PFSK-1 (cell line): ENCODE data around the gene RPUSD1.

ENCODE experiments used
- FOXP2 ChIP-seq: optimal IDR thresholded peaks from 2 replicates; pipeline ENCODE3; 2011; ENCODE audit warnings: borderline replicate concordance, control low read depth, inconsistent platforms; ENCODE audit not compliant: insufficient read depth; ENCODE audit errors: extremely low read length, extremely low read depth
- POLR2AphosphoS5 ChIP-seq: IDR thresholded peaks from 2 replicates; pipeline ENCODE4 v1.6.1; 2012; ENCODE audit warnings: low read depth, mild to moderate bottlenecking, control low read depth, low read length, moderate library complexity
- SIN3A ChIP-seq: IDR thresholded peaks from 2 replicates; pipeline ENCODE4 v1.6.1; 2012; ENCODE audit warnings: mild to moderate bottlenecking, low read length, moderate library complexity, borderline replicate concordance; ENCODE audit not compliant: insufficient read depth
- TAF1 ChIP-seq: IDR thresholded peaks from 2 replicates; pipeline ENCODE4 v1.6.1; 2012; ENCODE audit warnings: low read length, control low read depth, borderline replicate concordance; ENCODE audit not compliant: insufficient read depth
- TF ChIP-seq, protein P1 (sequence below), 2 experiments: IDR thresholded peaks; 2 replicates each; pipeline versions ENCODE4 v1.6.1 to v1.8.0; 2011 to 2012; ENCODE audit warnings: low read depth in 2 of 2, low read length in 2 of 2, control low read depth in 1 of 2, inconsistent platforms in 1 of 2, mild to moderate bottlenecking in 1 of 2, moderate library complexity in 1 of 2; ENCODE audit not compliant: insufficient read depth in 1 of 2

The RPUSD1 gene

GRCh38 chr16:788399-789126, 382 bp upstream of the RPUSD1 start, which contains the start of gene CHTF18:
CHTF18 (plus strand) TSS chr16:788620; CDS start chr16:788685, 65 bp downstream.
- peak; percentile 35; the same call in 1 of the 2 replicates for TF ChIP-seq TAF1
- TF ChIP-seq POLR2AphosphoS5, result no peak

DNA sequence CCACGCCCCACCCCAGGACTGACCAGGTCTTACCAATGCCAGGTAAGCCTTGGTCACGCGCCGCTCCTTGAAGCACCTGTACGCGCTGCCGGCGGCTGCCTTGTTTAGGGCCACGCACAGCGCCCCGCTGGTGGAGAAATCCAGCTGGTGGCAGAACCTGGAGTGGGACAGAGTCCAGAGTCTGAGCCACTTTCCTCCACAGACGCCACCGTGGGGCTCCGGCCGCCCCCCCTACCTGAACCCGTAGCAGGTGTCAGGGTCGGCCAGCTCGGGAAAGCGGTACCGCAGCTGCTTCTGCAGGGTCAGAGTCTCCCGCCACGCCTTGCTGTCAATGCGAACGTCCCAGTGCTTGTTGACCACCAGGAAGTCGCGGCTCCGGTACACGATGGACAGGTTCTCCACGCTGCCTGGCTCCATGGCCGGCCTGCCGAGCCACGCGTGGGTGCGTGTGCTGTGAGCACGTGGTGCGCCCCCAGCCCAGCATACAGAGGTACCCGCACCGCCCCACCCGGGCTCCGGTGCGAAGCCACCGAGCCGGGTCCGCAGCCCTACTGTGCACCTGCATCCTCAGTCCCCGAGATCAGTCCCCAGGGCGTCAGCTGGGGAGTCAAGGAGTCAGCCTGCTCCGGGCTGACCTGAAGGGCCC, 737 bp downstream of the RPUSD1 start:
- TF ChIP-seq SIN3A, result no peak
- TF ChIP-seq, protein P1, sequence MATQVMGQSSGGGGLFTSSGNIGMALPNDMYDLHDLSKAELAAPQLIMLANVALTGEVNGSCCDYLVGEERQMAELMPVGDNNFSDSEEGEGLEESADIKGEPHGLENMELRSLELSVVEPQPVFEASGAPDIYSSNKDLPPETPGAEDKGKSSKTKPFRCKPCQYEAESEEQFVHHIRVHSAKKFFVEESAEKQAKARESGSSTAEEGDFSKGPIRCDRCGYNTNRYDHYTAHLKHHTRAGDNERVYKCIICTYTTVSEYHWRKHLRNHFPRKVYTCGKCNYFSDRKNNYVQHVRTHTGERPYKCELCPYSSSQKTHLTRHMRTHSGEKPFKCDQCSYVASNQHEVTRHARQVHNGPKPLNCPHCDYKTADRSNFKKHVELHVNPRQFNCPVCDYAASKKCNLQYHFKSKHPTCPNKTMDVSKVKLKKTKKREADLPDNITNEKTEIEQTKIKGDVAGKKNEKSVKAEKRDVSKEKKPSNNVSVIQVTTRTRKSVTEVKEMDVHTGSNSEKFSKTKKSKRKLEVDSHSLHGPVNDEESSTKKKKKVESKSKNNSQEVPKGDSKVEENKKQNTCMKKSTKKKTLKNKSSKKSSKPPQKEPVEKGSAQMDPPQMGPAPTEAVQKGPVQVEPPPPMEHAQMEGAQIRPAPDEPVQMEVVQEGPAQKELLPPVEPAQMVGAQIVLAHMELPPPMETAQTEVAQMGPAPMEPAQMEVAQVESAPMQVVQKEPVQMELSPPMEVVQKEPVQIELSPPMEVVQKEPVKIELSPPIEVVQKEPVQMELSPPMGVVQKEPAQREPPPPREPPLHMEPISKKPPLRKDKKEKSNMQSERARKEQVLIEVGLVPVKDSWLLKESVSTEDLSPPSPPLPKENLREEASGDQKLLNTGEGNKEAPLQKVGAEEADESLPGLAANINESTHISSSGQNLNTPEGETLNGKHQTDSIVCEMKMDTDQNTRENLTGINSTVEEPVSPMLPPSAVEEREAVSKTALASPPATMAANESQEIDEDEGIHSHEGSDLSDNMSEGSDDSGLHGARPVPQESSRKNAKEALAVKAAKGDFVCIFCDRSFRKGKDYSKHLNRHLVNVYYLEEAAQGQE (IDR thresholded peaks at IDR 0.05; ENCODE audit: insufficient read depth in 1 of 2, low read depth in 2 of 2, low read length in 2 of 2), result no peak
- TF ChIP-seq FOXP2, result no peak
- no peak for TF ChIP-seq POLR2AphosphoS5
- no peak for TF ChIP-seq TAF1

- no peak for TF ChIP-seq FOXP2
- no peak for TF ChIP-seq TAF1
- TF ChIP-seq SIN3A, result no peak
- TF ChIP-seq, protein P1 (IDR thresholded peaks at IDR 0.05; ENCODE audit: insufficient read depth in 1 of 2, low read depth in 2 of 2, low read length in 2 of 2), result no peak
- no peak for TF ChIP-seq POLR2AphosphoS5
These were observed 2.3 kb downstream of the RPUSD1 start for GRCh38 chr16:785563-786535.

DNA sequence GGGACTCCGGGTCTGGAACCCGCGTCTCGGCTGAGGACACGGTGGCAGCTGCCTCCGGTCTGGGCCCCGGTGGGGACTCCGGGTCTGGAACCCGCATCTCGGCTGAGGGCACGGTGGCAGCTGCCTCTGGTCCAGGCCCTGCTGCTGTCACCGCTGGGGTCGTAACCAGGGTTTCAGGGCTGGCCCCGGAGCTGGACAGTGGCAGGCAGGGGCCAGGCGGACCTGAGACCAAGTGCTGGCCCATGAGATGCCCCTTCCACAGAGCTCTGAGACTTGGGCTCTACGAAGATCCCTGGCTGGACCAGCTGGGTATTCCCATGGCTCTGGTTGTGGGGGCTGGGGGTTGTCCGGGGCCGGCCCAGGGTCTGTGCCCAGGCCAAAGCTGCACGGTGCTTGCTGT, 3.8 kb downstream of the RPUSD1 start:
- TF ChIP-seq, protein P1 (IDR thresholded peaks at IDR 0.05; ENCODE audit: insufficient read depth in 1 of 2, low read depth in 2 of 2, low read length in 2 of 2), result no peak
- TF ChIP-seq SIN3A (no peak), TAF1 (no peak), POLR2AphosphoS5 (no peak), FOXP2 (no peak)

GRCh38 chr16:783404-784161, 4.6 kb downstream of the RPUSD1 start:
- TF ChIP-seq POLR2AphosphoS5 (no peak), TAF1 (no peak), FOXP2 (no peak), SIN3A (no peak)
- TF ChIP-seq, protein P1 (IDR thresholded peaks at IDR 0.05; ENCODE audit: insufficient read depth in 1 of 2, low read depth in 2 of 2, low read length in 2 of 2), result no peak
